Measurements from ENCODE around the gene BRINP1.

DNA sequence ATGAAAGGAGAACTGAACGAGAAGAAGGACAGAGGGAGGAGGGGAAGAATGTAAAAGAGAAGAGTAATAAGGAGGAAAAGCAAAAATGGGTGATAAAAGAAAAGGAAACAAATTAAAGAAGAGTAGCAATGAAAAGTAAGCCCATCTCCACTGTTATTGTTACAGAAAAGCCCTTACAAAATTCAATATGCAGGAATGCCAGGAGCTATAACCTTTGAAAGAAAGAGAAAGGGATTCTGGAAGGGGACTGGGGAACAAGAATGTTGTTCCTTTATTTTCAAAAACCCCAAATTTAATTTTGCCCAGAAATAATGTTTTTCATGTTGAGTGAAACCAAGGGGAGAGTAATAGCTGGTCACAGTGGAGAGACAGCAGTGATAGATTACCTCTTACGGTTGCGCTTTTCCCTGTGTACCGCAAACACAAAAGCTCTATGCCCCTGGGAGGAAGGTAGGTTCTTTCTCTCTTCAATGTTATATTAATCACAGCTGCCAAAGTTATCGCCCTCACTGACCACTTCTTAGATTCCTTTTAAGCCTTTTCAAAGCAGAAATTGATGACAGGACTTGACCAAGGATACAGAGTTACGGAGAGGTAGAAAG is 86.7 kb downstream of the BRINP1 start:
- no peak for TF ChIP-seq POLR2A (IDR thresholded peaks at IDR 0.05; ENCODE audit: low read length)
- no peak for TF ChIP-seq GATA1 (IDR thresholded peaks at IDR 0.05; ENCODE audit: low read depth, low read length)
